Fibroblast of lung (primary cell): ENCODE measurements around the gene ART3.

Source experiments
- CTCF ChIP-seq, 2 donors: IDR thresholded peaks in 1 of 2; conservative IDR thresholded peaks in 1 of 2; 1 replicate in 1 of 2; 2 replicates in 1 of 2; pipeline ENCODE4 v1.5.1; 2011 to 2012; ENCODE audit warnings: low read length in 2 of 2, control low read depth in 1 of 2, inconsistent platforms in 1 of 2, low read depth in 1 of 2, mild to moderate bottlenecking in 1 of 2
- EZH2 ChIP-seq: IDR thresholded peaks from 2 replicates; pipeline ENCODE4 v1.5.1; 2012; ENCODE audit warnings: low read length, control low read depth, mild to moderate bottlenecking; ENCODE audit errors: missing control alignments

DNA sequence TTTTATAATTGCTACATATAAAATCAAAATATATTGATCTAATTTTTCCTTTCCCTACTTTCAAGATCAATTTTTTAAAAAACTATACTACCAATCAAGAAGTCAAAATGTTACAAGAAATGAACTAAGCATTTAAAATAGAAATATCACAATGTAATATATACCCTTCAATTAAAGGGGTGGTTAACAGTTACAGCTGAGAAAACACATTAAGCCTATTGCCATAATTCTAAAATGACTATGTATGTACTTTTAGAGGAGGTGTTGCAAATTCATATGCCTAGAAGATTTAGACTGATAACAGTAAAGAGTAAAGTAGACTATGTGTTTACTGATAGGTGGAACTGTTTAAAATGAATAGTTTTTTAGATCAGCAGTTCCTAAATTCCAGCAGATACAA lies 70.0 kb downstream of the ART3 start:
- TF ChIP-seq CTCF (conservative IDR thresholded peaks at IDR 0.05 in 1 of 2, IDR thresholded peaks at IDR 0.05 in 1 of 2; ENCODE audit: low read depth in 1 of 2, low read length in 2 of 2) (no peak), EZH2 (no peak)
